ENCODE results near the gene EEFSEC. TPM values are rescaled to one million over a fixed set of nuclear protein-coding genes. Genes with fewer than 3 reads are reported as not detected.

Gene EEFSEC
- total RNA-seq, 1 donor from 2014 or later: 5.7 TPM

- no peak for DNase-seq
Measured at GRCh38 chr3:128369881-128370642, 216.8 kb downstream of the EEFSEC start.

GRCh38 chr3:128372281-128372680 is 219.0 kb downstream of the EEFSEC start:
- DNase-seq: no peak

- no peak for DNase-seq
Measured at GRCh38 chr3:128372707-128373533, 219.6 kb downstream of the EEFSEC start.

DNA sequence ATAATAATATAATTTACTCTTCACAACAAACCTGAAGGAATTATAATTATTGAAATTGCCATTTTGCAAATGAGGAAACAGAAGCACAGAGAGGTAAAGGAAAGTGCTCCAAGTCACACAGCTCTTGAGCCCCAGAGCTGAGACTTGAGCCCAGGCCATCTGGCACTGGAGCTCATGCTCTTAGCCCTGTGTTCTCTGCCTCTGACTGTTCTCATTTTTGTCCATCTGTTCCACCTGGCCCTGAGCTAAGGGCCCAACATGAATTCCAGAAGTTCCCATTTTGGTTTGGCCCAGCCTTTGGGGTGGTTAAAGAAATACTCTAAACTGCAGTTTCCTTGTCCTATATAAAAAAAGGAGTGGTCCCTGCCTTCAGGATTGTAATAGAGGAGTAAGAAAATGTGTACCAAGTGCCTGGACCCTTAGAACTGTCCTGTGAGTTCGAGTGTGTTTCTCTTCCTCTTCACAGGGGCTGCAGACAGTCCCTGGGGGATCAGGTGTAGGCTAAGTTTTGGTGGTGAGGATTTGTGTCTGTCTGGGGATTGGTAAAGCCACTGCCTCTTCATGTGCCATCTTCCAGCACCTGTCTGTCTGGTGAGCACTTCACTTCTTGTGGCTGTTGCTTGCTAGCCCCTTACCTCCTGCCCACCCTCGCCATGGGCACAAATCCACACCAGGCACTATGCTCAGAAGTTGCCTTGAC is 221.6 kb downstream of the EEFSEC start:
- no peak for DNase-seq

GRCh38 chr3:128376516-128376915 is 223.2 kb downstream of the EEFSEC start:
- DNase-seq: no peak

DNA sequence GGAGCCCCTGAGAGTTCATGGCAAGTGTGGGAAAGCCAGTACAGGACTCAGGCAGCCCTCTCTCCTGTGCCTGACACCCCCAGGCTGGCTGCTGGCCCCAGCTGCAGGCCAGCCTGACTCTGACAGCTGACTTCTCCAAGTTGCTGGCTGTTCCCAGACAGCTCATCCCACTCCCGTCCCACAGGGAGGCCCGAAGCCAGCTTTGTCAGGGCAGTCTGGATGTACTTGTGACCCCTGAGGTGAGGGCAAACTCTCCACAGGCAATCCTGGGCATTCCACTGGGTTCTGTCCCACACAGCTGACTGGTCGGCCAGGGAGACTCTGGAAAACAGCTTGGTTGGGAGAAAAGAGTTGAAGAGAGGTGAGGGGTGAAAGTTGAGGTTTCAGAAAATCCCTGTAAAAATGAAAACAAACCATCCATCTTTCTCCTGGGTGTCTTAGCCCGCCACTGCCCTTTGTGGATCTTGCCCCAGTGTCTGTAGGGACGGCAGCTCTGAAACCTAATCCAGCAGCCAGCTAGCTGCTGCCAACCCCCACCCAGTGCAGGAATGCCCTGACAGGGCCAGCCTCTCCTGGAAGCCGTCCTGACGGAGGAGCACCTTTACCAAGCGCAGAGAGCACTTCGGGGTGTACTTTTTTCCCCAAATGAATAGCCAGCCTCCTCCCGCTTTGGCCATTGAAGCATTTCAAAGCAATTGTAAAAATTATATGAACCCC is 225.5 kb downstream of the EEFSEC start:
- no peak for DNase-seq

- DNase-seq: no peak
Measured at GRCh38 chr3:128379367-128380160, 226.3 kb downstream of the EEFSEC start.

GRCh38 chr3:128380295-128380694 is 227.0 kb downstream of the EEFSEC start:
- DNase-seq: no peak

DNA sequence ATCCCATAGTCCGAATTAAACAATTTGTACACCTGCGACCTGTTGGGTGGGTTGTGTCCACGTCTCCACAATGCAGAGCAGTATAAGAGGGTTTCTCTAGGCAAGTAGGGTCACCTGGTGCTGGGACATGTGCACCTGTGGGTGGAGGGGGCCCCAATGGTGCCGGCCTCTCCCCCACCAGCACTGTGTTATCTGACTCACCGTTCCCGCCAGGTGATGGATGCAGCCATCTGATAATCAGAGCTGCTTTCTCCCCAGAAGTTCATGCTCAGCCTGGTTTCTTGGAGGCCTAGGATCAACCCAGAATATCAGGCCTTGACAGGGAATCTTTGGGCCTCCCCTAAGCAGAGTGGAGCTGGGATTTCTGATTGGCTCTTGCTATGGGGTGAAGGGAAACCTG is 227.4 kb downstream of the EEFSEC start:
- no peak for DNase-seq

GRCh38 chr3:128381609-128382008 is 228.3 kb downstream of the EEFSEC start:
- no peak for DNase-seq

DNA sequence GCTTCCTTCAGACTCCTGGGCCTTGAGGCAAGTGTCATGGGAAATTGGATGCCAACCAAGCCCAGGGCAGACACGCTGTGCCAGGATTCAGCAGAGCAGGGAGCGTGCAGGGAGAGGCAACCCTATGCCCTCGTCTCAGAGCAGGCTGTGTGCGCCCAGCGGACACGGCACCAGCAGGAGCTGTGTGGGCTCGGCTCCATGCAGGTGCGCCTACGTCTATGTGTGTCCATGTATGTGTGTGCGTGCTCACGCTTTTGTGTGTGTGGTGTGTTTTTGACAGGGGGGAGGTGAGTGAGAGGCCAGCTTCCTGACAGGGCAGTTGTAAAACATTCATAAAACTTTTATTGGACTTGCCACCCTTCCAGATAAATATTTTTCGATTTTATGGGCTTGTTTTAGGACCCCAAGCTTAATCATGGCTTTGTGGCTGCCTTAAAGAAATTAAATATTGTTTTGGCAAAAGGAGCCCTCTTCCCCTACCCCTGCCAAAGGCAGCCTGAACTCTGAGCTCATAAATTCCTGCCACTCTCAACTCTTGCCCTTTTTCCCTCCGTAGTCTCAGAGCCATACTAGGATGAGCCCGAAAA is 229.0 kb downstream of the EEFSEC start:
- DNase-seq: no peak

DNA sequence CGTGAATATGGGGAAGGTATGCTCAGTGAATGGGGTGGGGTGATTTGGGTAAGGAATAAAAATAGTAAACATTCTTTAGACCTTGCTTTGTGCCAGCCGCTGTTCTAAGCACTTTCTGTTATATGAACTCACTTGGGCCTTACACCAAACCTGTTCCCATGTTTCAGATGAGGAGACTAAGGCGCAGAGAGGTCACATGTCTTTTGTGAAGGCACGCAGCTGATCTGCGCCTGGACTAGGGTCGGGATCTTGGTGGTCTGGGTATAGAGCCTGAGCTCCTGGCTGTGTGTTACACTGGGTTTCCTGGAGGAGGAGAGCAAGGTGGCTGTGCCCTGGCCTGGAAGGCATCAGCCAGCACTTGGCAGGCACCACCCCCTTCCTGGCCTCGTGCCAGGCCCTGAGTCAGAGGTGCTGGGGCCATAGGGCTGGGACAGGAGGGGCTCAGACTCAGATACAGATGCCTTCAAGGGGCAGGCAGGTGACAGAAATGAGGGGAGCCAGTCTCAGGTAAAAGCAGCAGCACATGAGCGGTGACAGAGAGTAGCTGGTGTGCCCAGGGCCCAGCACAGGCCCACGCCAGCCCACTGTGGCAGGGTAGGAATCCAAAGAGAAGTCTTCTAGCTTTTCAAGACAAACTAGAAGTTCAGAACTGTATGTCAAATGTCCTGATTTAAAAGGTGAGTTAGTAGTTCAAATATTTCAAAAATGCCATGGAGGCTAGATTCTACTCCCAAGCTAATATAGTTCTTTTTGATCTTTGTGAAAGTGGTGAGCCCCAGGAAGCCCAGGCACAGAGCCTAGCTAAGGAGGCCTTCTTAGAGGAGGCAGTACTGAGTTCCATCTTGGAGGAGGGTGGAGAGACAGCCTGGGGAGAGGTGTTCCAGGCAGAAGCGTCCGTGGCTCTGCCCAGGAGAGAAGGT is 230.3 kb downstream of the EEFSEC start:
- DNase-seq: no peak

- DNase-seq: no peak
Measured at GRCh38 chr3:128385080-128385832, 232.0 kb downstream of the EEFSEC start.

- no peak for DNase-seq
Measured at GRCh38 chr3:128388932-128389331, 235.7 kb downstream of the EEFSEC start.

DNA sequence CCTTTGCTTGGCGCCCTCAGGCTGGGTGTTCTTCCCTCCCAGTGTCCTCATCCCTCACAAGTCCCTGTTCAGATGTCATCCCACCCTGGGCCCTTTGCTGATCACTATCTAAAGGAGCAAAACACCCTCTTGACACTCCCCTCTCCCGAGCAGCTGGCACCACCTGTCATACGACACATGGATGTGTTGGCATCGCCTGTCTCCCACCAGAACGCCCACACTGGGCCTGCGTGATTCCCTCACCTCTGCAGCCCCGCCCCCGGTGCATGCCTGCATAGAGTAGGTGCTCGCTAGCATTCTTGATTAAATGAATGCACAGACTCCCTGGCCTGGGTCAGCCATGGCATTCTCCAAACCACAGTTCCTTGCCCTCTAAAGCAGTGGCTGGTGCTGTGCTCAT is 237.6 kb downstream of the EEFSEC start:
- no peak for DNase-seq

DNA sequence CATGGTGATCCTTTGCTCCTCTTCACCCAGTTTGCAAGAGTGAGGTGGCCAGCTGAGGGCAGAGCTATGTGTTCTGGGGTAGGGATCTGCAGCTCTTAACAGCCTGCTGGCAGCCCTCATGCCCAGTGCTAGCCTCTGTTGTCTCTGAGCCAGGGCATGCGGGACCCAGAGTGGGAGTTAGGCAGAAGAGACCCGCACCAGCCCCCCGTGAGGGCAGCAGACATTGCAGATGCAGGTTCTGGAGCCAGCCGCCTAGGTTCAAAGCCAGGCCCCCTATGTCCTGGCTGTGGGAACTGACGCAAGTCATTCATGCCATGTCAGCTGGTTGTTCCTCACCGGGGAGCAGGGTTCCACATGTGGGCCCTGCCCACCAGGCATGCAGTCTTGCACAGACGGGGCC is 238.7 kb downstream of the EEFSEC start:
- no peak for DNase-seq

GRCh38 chr3:128392818-128393544 is 239.7 kb downstream of the EEFSEC start:
- no peak for DNase-seq

GRCh38 chr3:128394033-128394432 is 240.8 kb downstream of the EEFSEC start:
- no peak for DNase-seq

Measured in skin of body (tissue), 2 donors.